ENCODE results near the gene PTGFR.

Gene PTGFR

GRCh38 chr1:78549331-78549730, 58.6 kb downstream of the PTGFR start:
- TF ChIP-seq CTCF (conservative IDR thresholded peaks at IDR 0.05; ENCODE audit: low read depth, low read length), result no peak
- DNase-seq (ENCODE audit: low read depth), result no peak
- no peak overlapping the region for H3K4me3 ChIP-seq (ENCODE audit: low read depth, low read length)

GRCh38 chr1:78549891-78550290, 59.1 kb downstream of the PTGFR start:
- no peak for DNase-seq (ENCODE audit: low read depth)
- no peak for TF ChIP-seq CTCF (conservative IDR thresholded peaks at IDR 0.05; ENCODE audit: low read depth, low read length)

GRCh38 chr1:78553859-78554258, 63.1 kb downstream of the PTGFR start:
- H3K4me3 ChIP-seq (ENCODE audit: low read depth, low read length), result no peak overlapping the region
- DNase-seq (ENCODE audit: low read depth), result peak; percentile 18
- peak; percentile 34 for TF ChIP-seq CTCF (conservative IDR thresholded peaks at IDR 0.05; ENCODE audit: low read depth, low read length)

More at GRCh38 chr1:78549891-78550290, 59.1 kb downstream of the PTGFR start:
- H3K4me3 ChIP-seq (ENCODE audit: low read depth, low read length), result no peak overlapping the region

GRCh38 chr1:78554840-78555239, 64.1 kb downstream of the PTGFR start:
- DNase-seq (ENCODE audit: low read depth), result no peak
- no peak for TF ChIP-seq CTCF (conservative IDR thresholded peaks at IDR 0.05; ENCODE audit: low read depth, low read length)

GRCh38 chr1:78559680-78560079, 68.9 kb downstream of the PTGFR start:
- H3K4me3 ChIP-seq (ENCODE audit: low read depth, low read length), result no peak overlapping the region
- no peak for TF ChIP-seq CTCF (conservative IDR thresholded peaks at IDR 0.05; ENCODE audit: low read depth, low read length)
- DNase-seq (ENCODE audit: low read depth), result no peak

More at GRCh38 chr1:78554840-78555239, 64.1 kb downstream of the PTGFR start:
- no peak overlapping the region for H3K4me3 ChIP-seq (ENCODE audit: low read depth, low read length)

GRCh38 chr1:78560811-78561210, 70.0 kb downstream of the PTGFR start:
- no peak for TF ChIP-seq CTCF (conservative IDR thresholded peaks at IDR 0.05; ENCODE audit: low read depth, low read length)
- H3K4me3 ChIP-seq (ENCODE audit: low read depth, low read length), result no peak overlapping the region
- DNase-seq (ENCODE audit: low read depth), result no peak

GRCh38 chr1:78561856-78562255, 71.1 kb downstream of the PTGFR start:
- no peak overlapping the region for H3K4me3 ChIP-seq (ENCODE audit: low read depth, low read length)
- no peak for DNase-seq (ENCODE audit: low read depth)
- no peak for TF ChIP-seq CTCF (conservative IDR thresholded peaks at IDR 0.05; ENCODE audit: low read depth, low read length)
